ENCODE measurements around the gene CELSR2.

The CELSR2 gene

GRCh38 chr1:109248797-109249629 is at the start of gene CELSR2:
Gene CELSR2, plus strand, starts transcription at chr1:109249539. Its CDS starts 541 bp downstream, at chr1:109250080.
- DNase-seq (ENCODE audit: low spot score), result peak; percentile 73
- TF ChIP-seq CTCF (IDR thresholded peaks at IDR 0.05), result no peak
- Histone ChIP-seq H3K27ac (peak within 1 kb of the TSS in 1 of 2 donors; percentile 31), H3K4me3 (peak within 1 kb of the TSS; percentile 96)

- no peak for DNase-seq (ENCODE audit: low spot score)
- no peak overlapping the region for H3K27ac ChIP-seq
- H3K4me3 ChIP-seq, result no peak overlapping the region
- TF ChIP-seq CTCF (IDR thresholded peaks at IDR 0.05), result no peak
These were observed 49.6 kb upstream of the CELSR2 start for GRCh38 chr1:109199710-109200109.

GRCh38 chr1:109201123-109201703 is 48.1 kb upstream of the CELSR2 start:
- no peak for TF ChIP-seq CTCF (IDR thresholded peaks at IDR 0.05)
- DNase-seq (ENCODE audit: low spot score), result no peak

GRCh38 chr1:109204484-109204883 is 44.9 kb upstream of the CELSR2 start:
- Histone ChIP-seq H3K27ac (no peak overlapping the region), H3K4me3 (no peak overlapping the region)
- no peak for DNase-seq (ENCODE audit: low spot score)
- no peak for TF ChIP-seq CTCF (IDR thresholded peaks at IDR 0.05)

More at GRCh38 chr1:109201123-109201703, 48.1 kb upstream of the CELSR2 start:
- Histone ChIP-seq H3K27ac (no peak overlapping the region), H3K4me3 (no peak overlapping the region)

- TF ChIP-seq CTCF (IDR thresholded peaks at IDR 0.05), result no peak
- no peak overlapping the region for H3K4me3 ChIP-seq
- no peak overlapping the region for H3K27ac ChIP-seq
- DNase-seq (ENCODE audit: low spot score), result no peak
These were observed 43.0 kb upstream of the CELSR2 start for GRCh38 chr1:109206339-109206738.

- no peak for TF ChIP-seq CTCF (IDR thresholded peaks at IDR 0.05)
- DNase-seq (ENCODE audit: low spot score), result no peak
- no peak overlapping the region for H3K4me3 ChIP-seq
- H3K27ac ChIP-seq, result no peak overlapping the region
These were observed 41.8 kb upstream of the CELSR2 start for GRCh38 chr1:109207467-109208103.

Data from coronary artery (tissue), 2 donors.